Measurements from ENCODE around the gene ZNF562. TPM values are rescaled to one million over a fixed set of nuclear protein-coding genes. Genes with fewer than 3 reads are reported as not detected.

The ZNF562 gene
- total RNA-seq, 1 experiment from 2014 or later: 23.0 TPM

- POLR2A ChIA-PET: no interaction called here
- CTCF ChIA-PET: no interaction called here
- H3K9me3 ChIP-seq: peaks cover 23% of the 10 kb centered on the region
- no TSS peak for BruUV-seq (replicated peaks)
- DNase-seq: no peak
- no peak overlapping the region for H3K4me3 ChIP-seq (ENCODE audit: low read depth, low read length)
- Mint-ChIP-seq H3K4me1 (ENCODE audit: low read depth, unreplicated experiment) (no peaks in the 10 kb centered on the region), H3K4me3 (ENCODE audit: unreplicated experiment) (no peak overlapping the region), H3K36me3 (ENCODE audit: insufficient read depth, unreplicated experiment) (peaks cover 84% of the 10 kb centered on the region), H3K9me3 (ENCODE audit: unreplicated experiment) (peaks cover 5% of the 10 kb centered on the region), H3K27me3 (ENCODE audit: insufficient read depth, unreplicated experiment) (no peaks in the 10 kb centered on the region), H3K27ac (ENCODE audit: unreplicated experiment) (no peak overlapping the region)
- H3K4me1 ChIP-seq: no peaks in the 10 kb centered on the region
- H3K36me3 ChIP-seq (ENCODE audit: control insufficient read depth, insufficient read depth, low read length): peaks cover 10% of the 10 kb centered on the region
- intact Hi-C loops (cut with micrococcal nuclease; ENCODE audit: unreplicated experiment): no loop called here
- TF ChIP-seq CTCF (IDR thresholded peaks at IDR 0.05; ENCODE audit: insufficient read depth in 1 of 2, low read depth in 1 of 2, low read length in 1 of 2, severe bottlenecking in 1 of 2, unreplicated experiment in 1 of 2): no peak
- no peaks in the 10 kb centered on the region for H3K27me3 ChIP-seq (replicated peaks; ENCODE audit: control insufficient read depth, insufficient read depth, low read length)
Measured at GRCh38 chr19:9615844-9616243, 59.1 kb downstream of the ZNF562 start.

GRCh38 chr19:9610484-9611113, 64.3 kb downstream of the ZNF562 start:
- no peaks in the 10 kb centered on the region for H3K4me1 ChIP-seq
- peaks cover 68% of the 10 kb centered on the region for H3K36me3 Mint-ChIP-seq (ENCODE audit: insufficient read depth, unreplicated experiment)
- no peak overlapping the region for H3K4me3 Mint-ChIP-seq (ENCODE audit: unreplicated experiment)
- no peaks in the 10 kb centered on the region for H3K27me3 ChIP-seq (replicated peaks; ENCODE audit: control insufficient read depth, insufficient read depth, low read length)
- CTCF ChIA-PET: no interaction called here
- TSS peak; percentile 16 for BruUV-seq (replicated peaks)
- peaks cover 6% of the 10 kb centered on the region for H3K36me3 ChIP-seq (ENCODE audit: control insufficient read depth, insufficient read depth, low read length)
- no peaks in the 10 kb centered on the region for H3K4me1 Mint-ChIP-seq (ENCODE audit: low read depth, unreplicated experiment)
- H3K27ac Mint-ChIP-seq (ENCODE audit: unreplicated experiment): no peak overlapping the region
- no peak for DNase-seq
- intact Hi-C loops (cut with micrococcal nuclease; ENCODE audit: unreplicated experiment): no loop called here
- peaks cover 30% of the 10 kb centered on the region for H3K9me3 ChIP-seq
- TF ChIP-seq CTCF (IDR thresholded peaks at IDR 0.05; ENCODE audit: insufficient read depth in 1 of 2, low read depth in 1 of 2, low read length in 1 of 2, severe bottlenecking in 1 of 2, unreplicated experiment in 1 of 2): no peak
- no peak overlapping the region for H3K4me3 ChIP-seq (ENCODE audit: low read depth, low read length)
- POLR2A ChIA-PET: no interaction called here
- H3K27me3 Mint-ChIP-seq (ENCODE audit: insufficient read depth, unreplicated experiment): no peaks in the 10 kb centered on the region
- H3K9me3 Mint-ChIP-seq (ENCODE audit: unreplicated experiment): peaks cover 20% of the 10 kb centered on the region

- H3K9me3 Mint-ChIP-seq (ENCODE audit: unreplicated experiment): peaks cover 24% of the 10 kb centered on the region
- Histone ChIP-seq H3K4me3 (ENCODE audit: low read depth, low read length) (no peak overlapping the region), H3K27me3 (replicated peaks; ENCODE audit: control insufficient read depth, insufficient read depth, low read length) (no peaks in the 10 kb centered on the region), H3K9me3 (peaks cover 30% of the 10 kb centered on the region), H3K36me3 (ENCODE audit: control insufficient read depth, insufficient read depth, low read length) (peaks cover 6% of the 10 kb centered on the region), H3K4me1 (no peaks in the 10 kb centered on the region)
- H3K36me3 Mint-ChIP-seq (ENCODE audit: insufficient read depth, unreplicated experiment): peaks cover 60% of the 10 kb centered on the region
- no peak for TF ChIP-seq CTCF (IDR thresholded peaks at IDR 0.05; ENCODE audit: insufficient read depth in 1 of 2, low read depth in 1 of 2, low read length in 1 of 2, severe bottlenecking in 1 of 2, unreplicated experiment in 1 of 2)
- H3K4me1 Mint-ChIP-seq (ENCODE audit: low read depth, unreplicated experiment): no peaks in the 10 kb centered on the region
- intact Hi-C loops (cut with micrococcal nuclease; ENCODE audit: unreplicated experiment): no loop called here
- POLR2A ChIA-PET: no interaction called here
- DNase-seq: no peak
- H3K27me3 Mint-ChIP-seq (ENCODE audit: insufficient read depth, unreplicated experiment): peaks cover under 1% of the 10 kb centered on the region
- CTCF ChIA-PET: no interaction called here
- no peak overlapping the region for H3K27ac Mint-ChIP-seq (ENCODE audit: unreplicated experiment)
- no TSS peak for BruUV-seq (replicated peaks)
- no peak overlapping the region for H3K4me3 Mint-ChIP-seq (ENCODE audit: unreplicated experiment)
Measured at GRCh38 chr19:9608912-9609311, 66.0 kb downstream of the ZNF562 start.

All from Caco-2 (cell line).